Uterus (tissue), 4 donors: ENCODE data around the gene MST1. TPM values are rescaled to one million over a fixed set of nuclear protein-coding genes. Genes with fewer than 3 reads are reported as not detected.
"Not testable (repeated sequence)": the region's sequence is repeated elsewhere in the genome, so short reads cannot be mapped to it uniquely, and the experiment has no call there.

Experiments
- DNase-seq, 2 donors: peaks; one replicate each; pipeline ENCODE4 v3.0.0-alpha.2; 2019 to 2020
- H3K27ac ChIP-seq, 2 donors: fragments of 200-600 bp; sonication (generic); 1 replicate in 1 of 2; 2 replicates in 1 of 2; pipeline ENCODE4 v1.5.1; 2016 to 2018
- H3K27me3 ChIP-seq, 2 donors: fragments of 200-600 bp; sonication (generic); one replicate each; pipeline ENCODE4 v1.5.1; 2018 to 2019; ENCODE audit warnings: control low read depth in 1 of 2
- H3K36me3 ChIP-seq, 2 donors: fragments of 200-600 bp; sonication (generic); one replicate each; pipeline ENCODE4 v1.5.1; 2019; ENCODE audit warnings: control low read depth in 1 of 2
- H3K4me1 ChIP-seq, 2 donors: fragments of 200-600 bp; sonication (generic); one replicate each; pipeline ENCODE4 v1.5.1; 2018 to 2019; ENCODE audit warnings: control low read depth in 1 of 2
- H3K4me3 ChIP-seq, 2 donors: fragments of 200-600 bp; sonication (generic); 1 replicate in 1 of 2; 2 replicates in 1 of 2; pipeline ENCODE4 v1.5.1; 2018 to 2019; ENCODE audit warnings: mild to moderate bottlenecking in 1 of 2
- H3K9me3 ChIP-seq, 2 donors: fragments of 200-600 bp; sonication (generic); one replicate each; pipeline ENCODE4 v1.5.1; 2019; ENCODE audit warnings: control low read depth in 1 of 2
- CTCF ChIP-seq, 4 experiments: fragments of 200-600 bp in 2 of 4; fragments of 450-650 bp in 2 of 4; sonication (generic) in 2 of 4; IDR thresholded peaks; one replicate each; pipeline ENCODE4 v1.5.1; 2016 to 2019; ENCODE audit warnings: antibody characterized with exemption in 4 of 4, mild to moderate bottlenecking in 2 of 4, moderate library complexity in 1 of 4
- POLR2A ChIP-seq, 2 donors: fragments of 450-650 bp; IDR thresholded peaks; one replicate each; pipeline ENCODE4 v1.6.1; 2016; ENCODE audit warnings: antibody characterized with exemption in 2 of 2, mild to moderate bottlenecking in 1 of 2, moderate library complexity in 1 of 2
- intact Hi-C: fragments of 100-400 bp; cut with DNase I; formaldehyde crosslinking; loops from one replicate; pipeline ENCODE4 v1.15.1; 2023; ENCODE audit warnings: low total_unique reads
- total RNA-seq, 4 donors: library from RNA; depleted of rRNA in 3 of 4; stranded (reverse); fragments of >200 nt in 3 of 4; gene quantifications; one replicate each; pipeline versions ENCODE4 v1.1.0 to v1.2.4, GENCODE V29; 2014 to 2023
- donor health status: DM: yes; HTN: yes; CAD: no.

MST1 gene
- total RNA-seq, 4 donors from 2014 or later = 5.1 to 11.5 (median 10.4) TPM; not detected in 1

GRCh38 chr3:49685103-49685502 lies 4.2 kb downstream of the MST1 start:
- H3K27ac ChIP-seq, H3K9me3 ChIP-seq, H3K27me3 ChIP-seq, H3K36me3 ChIP-seq, DNase-seq, H3K4me3 ChIP-seq, H3K4me1 ChIP-seq, intact Hi-C loops: not testable (repeated sequence)

- H3K4me1 ChIP-seq, intact Hi-C loops, H3K27ac ChIP-seq, H3K4me3 ChIP-seq, H3K36me3 ChIP-seq, H3K27me3 ChIP-seq, DNase-seq, H3K9me3 ChIP-seq: not testable (repeated sequence)
Measured at GRCh38 chr3:49684453-49684852, 4.8 kb downstream of the MST1 start.

- no peaks in the 10 kb centered on the region for H3K36me3 ChIP-seq
- no peak for DNase-seq
- no peak for TF ChIP-seq CTCF (IDR thresholded peaks at IDR 0.05)
- no peak for TF ChIP-seq POLR2A (IDR thresholded peaks at IDR 0.05)
- H3K4me3 ChIP-seq = no peak overlapping the region
- H3K9me3 ChIP-seq = no peaks in the 10 kb centered on the region
- intact Hi-C loops = no loop called here
- H3K27me3 ChIP-seq = no peaks in the 10 kb centered on the region
- H3K27ac ChIP-seq = no peak overlapping the region
- H3K4me1 ChIP-seq = no peaks in the 10 kb centered on the region
Measured at GRCh38 chr3:49683162-49683561, 6.1 kb downstream of the MST1 start.

- H3K27me3 ChIP-seq = no peaks in the 10 kb centered on the region
- H3K27ac ChIP-seq = no peak overlapping the region
- no peaks in the 10 kb centered on the region for H3K36me3 ChIP-seq
- no peaks in the 10 kb centered on the region for H3K4me1 ChIP-seq
- H3K4me3 ChIP-seq = no peak overlapping the region
- intact Hi-C loops = no loop called here
- DNase-seq = no peak
- TF ChIP-seq CTCF (IDR thresholded peaks at IDR 0.05) = no peak
- TF ChIP-seq POLR2A (IDR thresholded peaks at IDR 0.05) = no peak
- no peaks in the 10 kb centered on the region for H3K9me3 ChIP-seq
Measured at GRCh38 chr3:49681543-49681942, 7.7 kb downstream of the MST1 start.

GRCh38 chr3:49681232-49681522 lies 8.1 kb downstream of the MST1 start:
- H3K27me3 ChIP-seq = no peaks in the 10 kb centered on the region
- intact Hi-C loops = no loop called here

GRCh38 chr3:49680493-49681231 lies 8.6 kb downstream of the MST1 start:
- Histone ChIP-seq H3K27me3 (no peaks in the 10 kb centered on the region), H3K4me3 (no peak overlapping the region), H3K4me1 (no peaks in the 10 kb centered on the region), H3K27ac (no peak overlapping the region), H3K36me3 (no peaks in the 10 kb centered on the region), H3K9me3 (no peaks in the 10 kb centered on the region)
- DNase-seq = no peak
- intact Hi-C loops = no loop called here
- TF ChIP-seq CTCF (IDR thresholded peaks at IDR 0.05) = no peak
- no peak for TF ChIP-seq POLR2A (IDR thresholded peaks at IDR 0.05)

More at GRCh38 chr3:49681232-49681522, 8.1 kb downstream of the MST1 start:
- no peak for TF ChIP-seq CTCF (IDR thresholded peaks at IDR 0.05)
- Histone ChIP-seq H3K4me3 (no peak overlapping the region), H3K27ac (no peak overlapping the region), H3K9me3 (no peaks in the 10 kb centered on the region), H3K4me1 (no peaks in the 10 kb centered on the region), H3K36me3 (no peaks in the 10 kb centered on the region)
- DNase-seq = no peak
